ENCODE results near the gene GOLGA6L1.
"Not testable (repeated sequence)": the region's sequence is repeated elsewhere in the genome, so short reads cannot be mapped to it uniquely, and the experiment has no call there.

DNA sequence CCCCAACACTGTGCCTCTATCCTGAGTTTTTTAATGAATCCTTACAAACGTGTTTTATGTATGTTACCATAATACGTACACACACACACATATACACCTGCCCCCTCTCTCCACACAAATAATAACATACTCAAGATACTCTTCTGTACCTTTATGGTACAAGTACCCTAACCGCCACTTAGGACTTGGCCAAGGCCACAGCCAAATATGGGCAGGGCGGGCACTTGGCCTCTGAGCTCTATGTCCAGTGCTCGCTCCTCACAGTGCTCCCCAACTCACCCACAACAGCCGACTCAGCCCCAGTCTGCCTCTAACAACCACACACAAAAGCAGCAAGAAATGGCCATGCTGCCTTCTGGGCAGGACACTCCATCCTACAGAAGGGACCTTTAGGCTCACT lies 3.8 kb downstream of the GOLGA6L1 start:
- TF ChIP-seq POLR2A (IDR thresholded peaks at IDR 0.05) = not testable (repeated sequence)
- TF ChIP-seq, protein P1, sequence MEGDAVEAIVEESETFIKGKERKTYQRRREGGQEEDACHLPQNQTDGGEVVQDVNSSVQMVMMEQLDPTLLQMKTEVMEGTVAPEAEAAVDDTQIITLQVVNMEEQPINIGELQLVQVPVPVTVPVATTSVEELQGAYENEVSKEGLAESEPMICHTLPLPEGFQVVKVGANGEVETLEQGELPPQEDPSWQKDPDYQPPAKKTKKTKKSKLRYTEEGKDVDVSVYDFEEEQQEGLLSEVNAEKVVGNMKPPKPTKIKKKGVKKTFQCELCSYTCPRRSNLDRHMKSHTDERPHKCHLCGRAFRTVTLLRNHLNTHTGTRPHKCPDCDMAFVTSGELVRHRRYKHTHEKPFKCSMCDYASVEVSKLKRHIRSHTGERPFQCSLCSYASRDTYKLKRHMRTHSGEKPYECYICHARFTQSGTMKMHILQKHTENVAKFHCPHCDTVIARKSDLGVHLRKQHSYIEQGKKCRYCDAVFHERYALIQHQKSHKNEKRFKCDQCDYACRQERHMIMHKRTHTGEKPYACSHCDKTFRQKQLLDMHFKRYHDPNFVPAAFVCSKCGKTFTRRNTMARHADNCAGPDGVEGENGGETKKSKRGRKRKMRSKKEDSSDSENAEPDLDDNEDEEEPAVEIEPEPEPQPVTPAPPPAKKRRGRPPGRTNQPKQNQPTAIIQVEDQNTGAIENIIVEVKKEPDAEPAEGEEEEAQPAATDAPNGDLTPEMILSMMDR (IDR thresholded peaks at IDR 0.05) = not testable (repeated sequence)

Data from right lobe of liver (tissue), 4 donors.